ENCODE results near the gene SP140L.

Gene SP140L

DNA sequence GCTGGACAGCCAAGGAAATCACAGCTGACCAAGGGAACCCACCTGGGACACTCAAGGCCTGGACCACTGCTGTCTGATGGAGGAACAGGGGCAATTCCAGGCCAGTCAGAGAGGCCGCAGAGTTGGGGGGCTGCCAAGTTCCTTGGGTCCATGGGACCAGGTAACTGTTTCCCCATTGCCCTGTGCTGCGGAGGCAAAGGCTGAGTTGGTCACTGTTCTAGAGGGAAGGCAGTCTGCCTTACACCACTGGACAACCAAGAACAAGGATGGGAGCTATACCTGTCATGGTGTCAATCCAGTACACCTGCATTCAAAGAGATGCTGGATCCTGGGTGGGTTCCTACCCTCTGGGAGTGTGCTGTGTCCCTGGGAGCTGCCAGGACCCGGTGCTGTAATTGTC is 9.6 kb upstream of the SP140L start:
- H3K9me3 Mint-ChIP-seq (ENCODE audit: low read depth): no peaks in the 10 kb centered on the region
- H3K27me3 Mint-ChIP-seq: no peaks in the 10 kb centered on the region
- H3K36me3 Mint-ChIP-seq: peaks cover 14% of the 10 kb centered on the region
- no peak overlapping the region for H3K27ac Mint-ChIP-seq
- H3K4me1 Mint-ChIP-seq (ENCODE audit: low read depth): peaks cover 70% of the 10 kb centered on the region
- H3K4me3 Mint-ChIP-seq: no peak overlapping the region

- Mint-ChIP-seq H3K4me3 (peak overlapping the region; percentile 71), H3K27me3 (no peaks in the 10 kb centered on the region), H3K36me3 (peaks cover 10% of the 10 kb centered on the region), H3K27ac (peak overlapping the region; percentile 90), H3K4me1 (ENCODE audit: low read depth) (peaks cover 75% of the 10 kb centered on the region), H3K9me3 (ENCODE audit: low read depth) (no peaks in the 10 kb centered on the region)
Observed at GRCh38 chr2:230318190-230319121, 8.5 kb upstream of the SP140L start.

DNA sequence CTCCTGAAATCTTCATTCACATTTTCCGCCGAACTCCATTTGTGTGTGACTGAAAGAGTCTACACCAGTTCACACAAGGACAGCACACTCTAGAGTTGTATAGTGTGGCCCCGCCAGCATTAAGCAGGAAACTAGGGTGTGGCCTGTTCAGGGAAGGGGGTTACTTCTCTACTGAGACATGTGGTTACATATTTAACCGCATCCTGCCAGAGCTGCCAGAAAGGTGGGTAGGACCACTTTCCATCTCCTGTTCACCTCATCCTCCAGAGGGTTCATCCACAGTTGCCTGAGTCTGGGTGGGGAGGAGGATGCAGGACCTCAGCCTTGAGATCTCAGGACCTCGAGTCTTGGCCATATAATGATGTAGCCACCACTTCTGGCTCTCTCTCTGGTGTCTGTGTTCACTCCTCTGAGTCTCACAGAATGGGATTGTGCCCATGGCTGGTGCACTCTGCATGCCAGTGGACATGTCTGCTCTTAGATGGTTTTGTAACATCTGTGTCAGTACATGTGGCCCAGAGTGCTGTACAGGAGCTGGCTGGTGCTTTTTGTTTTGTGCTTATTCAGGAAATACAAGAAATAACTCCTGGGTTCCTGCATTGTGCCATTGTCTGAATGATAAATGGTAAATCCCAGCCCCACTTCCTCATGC is 7.7 kb upstream of the SP140L start:
- H3K4me1 Mint-ChIP-seq (ENCODE audit: low read depth): peaks cover 75% of the 10 kb centered on the region
- H3K4me3 Mint-ChIP-seq: peak overlapping the region; percentile 71
- peaks cover 8% of the 10 kb centered on the region for H3K36me3 Mint-ChIP-seq
- no peaks in the 10 kb centered on the region for H3K9me3 Mint-ChIP-seq (ENCODE audit: low read depth)
- no peaks in the 10 kb centered on the region for H3K27me3 Mint-ChIP-seq
- peak overlapping the region; percentile 90 for H3K27ac Mint-ChIP-seq

DNA sequence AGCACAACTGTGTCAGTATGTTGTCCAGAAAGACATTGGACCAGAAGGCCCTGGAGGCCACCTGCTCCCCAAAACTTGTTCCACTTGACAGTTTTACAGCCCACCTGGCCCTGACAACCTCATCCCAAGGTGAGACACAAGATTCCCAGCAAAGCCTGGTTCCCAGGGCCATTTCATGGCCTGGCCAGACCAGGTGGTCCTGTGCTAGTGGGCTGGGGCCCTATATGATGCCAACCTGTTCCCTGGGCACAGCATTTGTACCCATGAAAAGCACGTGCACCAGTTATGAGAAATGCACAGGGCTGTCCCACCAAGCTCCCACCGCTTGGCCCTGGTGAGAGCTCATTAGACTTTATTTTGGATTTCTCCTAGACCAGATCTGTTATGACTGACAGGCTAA is 6.0 kb upstream of the SP140L start:
- Mint-ChIP-seq H3K4me1 (ENCODE audit: low read depth) (peaks cover 73% of the 10 kb centered on the region), H3K27ac (no peak overlapping the region), H3K9me3 (ENCODE audit: low read depth) (no peaks in the 10 kb centered on the region), H3K27me3 (no peaks in the 10 kb centered on the region), H3K4me3 (no peak overlapping the region), H3K36me3 (peaks cover 3% of the 10 kb centered on the region)

DNA sequence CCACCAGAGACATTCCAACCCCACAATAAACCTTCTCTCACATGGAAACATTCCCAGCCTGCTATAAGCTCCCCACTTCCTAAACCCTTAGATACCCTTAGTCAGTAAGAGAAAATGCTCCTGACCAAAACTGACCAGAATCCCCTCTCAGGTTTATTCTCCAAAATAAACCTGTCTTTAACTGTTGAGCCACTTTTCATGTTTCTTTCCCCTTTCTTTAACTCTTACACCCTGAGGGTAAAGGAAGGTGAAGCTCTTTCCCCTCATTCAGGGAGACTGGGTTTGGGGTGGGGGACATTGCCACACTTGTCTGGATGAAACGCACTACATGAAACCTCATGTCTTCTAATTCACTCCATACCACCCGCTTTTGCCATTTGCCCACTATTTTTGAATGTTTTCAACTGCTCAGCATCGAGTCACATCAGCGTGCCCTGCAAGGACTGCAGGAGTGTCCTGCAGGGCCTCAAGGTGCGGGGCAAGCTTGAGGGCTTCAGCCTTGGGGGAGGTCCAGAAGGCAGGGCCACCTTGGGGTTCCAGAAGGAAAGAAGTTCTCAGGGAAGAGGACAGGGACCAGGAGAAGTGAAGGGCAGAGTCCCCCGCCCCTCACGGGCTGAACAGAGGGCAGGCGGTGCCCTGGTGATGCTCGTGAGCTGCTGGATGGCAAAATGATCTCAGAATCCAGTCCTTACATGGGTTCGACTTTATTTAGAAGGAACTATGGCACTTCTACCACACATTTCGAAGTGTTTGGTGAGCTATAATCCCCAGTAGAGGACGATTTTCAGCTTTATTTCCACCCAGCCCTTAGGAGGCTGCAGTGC is 4.2 kb upstream of the SP140L start:
- Mint-ChIP-seq H3K36me3 (peaks cover 5% of the 10 kb centered on the region), H3K4me3 (no peak overlapping the region)

GRCh38 chr2:230323385-230324106 is 3.4 kb upstream of the SP140L start:
- Mint-ChIP-seq H3K9me3 (ENCODE audit: low read depth) (no peaks in the 10 kb centered on the region), H3K27ac (no peak overlapping the region), H3K4me1 (ENCODE audit: low read depth) (peaks cover 71% of the 10 kb centered on the region), H3K27me3 (no peaks in the 10 kb centered on the region), H3K36me3 (peaks cover 5% of the 10 kb centered on the region), H3K4me3 (no peak overlapping the region)

More for the DNA sequence above, 4.2 kb upstream of the SP140L start:
- peaks cover 74% of the 10 kb centered on the region for H3K4me1 Mint-ChIP-seq (ENCODE audit: low read depth)
- H3K27ac Mint-ChIP-seq: peak overlapping the region; percentile 58
- H3K27me3 Mint-ChIP-seq: no peaks in the 10 kb centered on the region
- H3K9me3 Mint-ChIP-seq (ENCODE audit: low read depth): no peaks in the 10 kb centered on the region

DNA sequence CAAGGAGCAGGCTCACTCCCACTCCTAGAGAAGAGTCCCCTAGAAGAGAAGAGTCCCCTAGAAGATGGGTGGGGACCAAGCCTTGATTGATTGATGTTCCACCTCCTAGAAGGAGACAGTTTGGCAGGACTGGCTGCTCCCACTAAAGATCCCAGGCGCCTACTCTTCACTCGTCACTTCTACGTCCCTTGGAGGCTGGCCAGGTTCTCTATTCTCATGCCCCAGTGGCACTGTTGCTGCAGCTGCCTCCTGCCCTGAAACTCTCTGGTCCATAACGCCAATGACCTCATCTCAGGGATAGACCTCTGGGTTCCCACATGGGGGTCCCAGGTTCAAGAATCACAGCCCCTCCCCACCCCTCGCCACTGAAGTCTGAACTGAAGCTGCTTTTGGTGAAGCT is 2.5 kb upstream of the SP140L start:
- H3K36me3 Mint-ChIP-seq: peaks cover 9% of the 10 kb centered on the region
- no peak overlapping the region for H3K27ac Mint-ChIP-seq
- no peaks in the 10 kb centered on the region for H3K27me3 Mint-ChIP-seq
- no peaks in the 10 kb centered on the region for H3K9me3 Mint-ChIP-seq (ENCODE audit: low read depth)
- H3K4me1 Mint-ChIP-seq (ENCODE audit: low read depth): peaks cover 71% of the 10 kb centered on the region
- no peak overlapping the region for H3K4me3 Mint-ChIP-seq

GRCh38 chr2:230325316-230326243 is 1.4 kb upstream of the SP140L start:
- H3K4me3 Mint-ChIP-seq: peak overlapping the region; percentile 94
- no peaks in the 10 kb centered on the region for H3K27me3 Mint-ChIP-seq
- peak overlapping the region; percentile 84 for H3K27ac Mint-ChIP-seq
- peaks cover 73% of the 10 kb centered on the region for H3K4me1 Mint-ChIP-seq (ENCODE audit: low read depth)
- peaks cover 18% of the 10 kb centered on the region for H3K36me3 Mint-ChIP-seq
- no peaks in the 10 kb centered on the region for H3K9me3 Mint-ChIP-seq (ENCODE audit: low read depth)

DNA sequence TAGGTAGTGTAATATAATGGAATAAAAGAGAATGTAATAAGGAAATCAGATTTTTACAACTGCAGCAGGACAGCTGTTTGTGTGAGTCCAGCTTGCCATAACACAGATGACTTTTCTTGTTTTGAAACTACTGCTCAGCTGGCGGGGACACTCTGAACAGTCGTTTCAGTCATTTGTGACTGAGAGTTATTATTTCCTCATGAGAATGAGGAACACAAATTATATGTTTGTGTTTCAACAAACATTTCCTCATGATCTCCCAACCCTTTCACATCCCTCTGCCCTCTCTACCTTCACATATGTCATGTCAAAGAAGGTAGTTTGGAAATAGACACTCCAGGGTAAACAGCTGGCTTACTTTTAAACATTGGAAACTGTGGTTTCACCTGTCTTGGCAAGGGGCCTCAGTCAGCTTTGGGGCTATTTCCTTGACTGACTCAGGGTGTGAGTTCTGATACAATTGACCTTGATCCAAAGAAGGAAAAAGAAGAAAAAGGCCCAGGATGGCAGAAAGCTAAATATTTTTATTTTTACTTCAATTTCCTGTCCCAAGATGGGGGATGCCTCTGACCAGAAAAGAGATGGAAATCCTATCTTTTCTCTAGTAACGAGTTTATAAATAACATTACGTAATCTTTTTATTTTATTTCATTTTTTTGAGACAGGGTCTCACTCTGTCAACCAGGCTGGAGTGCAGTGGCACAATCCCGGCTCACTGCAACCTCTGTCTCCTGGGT is 593 bp downstream of the SP140L start:
- Mint-ChIP-seq H3K27ac (peak overlapping the region; percentile 99), H3K9me3 (ENCODE audit: low read depth) (no peaks in the 10 kb centered on the region), H3K36me3 (peaks cover 26% of the 10 kb centered on the region), H3K27me3 (no peaks in the 10 kb centered on the region), H3K4me3 (peak overlapping the region; percentile 94), H3K4me1 (ENCODE audit: low read depth) (peaks cover 74% of the 10 kb centered on the region)

GRCh38 chr2:230328155-230328458 is 1.1 kb downstream of the SP140L start:
- Mint-ChIP-seq H3K36me3 (peaks cover 29% of the 10 kb centered on the region), H3K27me3 (no peaks in the 10 kb centered on the region), H3K4me1 (ENCODE audit: low read depth) (peaks cover 76% of the 10 kb centered on the region), H3K4me3 (peak overlapping the region; percentile 94), H3K27ac (peak overlapping the region; percentile 84), H3K9me3 (ENCODE audit: low read depth) (no peaks in the 10 kb centered on the region)

GRCh38 chr2:230329946-230330605 is 3.1 kb downstream of the SP140L start:
- Mint-ChIP-seq H3K36me3 (peaks cover 38% of the 10 kb centered on the region), H3K9me3 (ENCODE audit: low read depth) (peaks cover 5% of the 10 kb centered on the region), H3K27me3 (no peaks in the 10 kb centered on the region), H3K4me3 (peak overlapping the region; percentile 94), H3K27ac (peak overlapping the region; percentile 84), H3K4me1 (ENCODE audit: low read depth) (peaks cover 87% of the 10 kb centered on the region)

- Mint-ChIP-seq H3K27me3 (no peaks in the 10 kb centered on the region), H3K4me1 (ENCODE audit: low read depth) (peaks cover 87% of the 10 kb centered on the region), H3K4me3 (peak overlapping the region; percentile 94), H3K36me3 (peaks cover 45% of the 10 kb centered on the region), H3K27ac (peak overlapping the region; percentile 84), H3K9me3 (ENCODE audit: low read depth) (peaks cover 5% of the 10 kb centered on the region)
Observed at GRCh38 chr2:230330725-230331124, 3.7 kb downstream of the SP140L start.

GRCh38 chr2:230335461-230335863 is 8.5 kb downstream of the SP140L start:
- H3K27me3 Mint-ChIP-seq: no peaks in the 10 kb centered on the region
- H3K4me1 Mint-ChIP-seq (ENCODE audit: low read depth): peaks cover 68% of the 10 kb centered on the region
- H3K9me3 Mint-ChIP-seq (ENCODE audit: low read depth): peaks cover 5% of the 10 kb centered on the region
- H3K36me3 Mint-ChIP-seq: peaks cover 42% of the 10 kb centered on the region
- H3K27ac Mint-ChIP-seq: peak overlapping the region; percentile 91
- peak overlapping the region; percentile 64 for H3K4me3 Mint-ChIP-seq
